Measurements from ENCODE around the gene CACNB4.
"Not testable (repeated sequence)": the region's sequence is repeated elsewhere in the genome, so short reads cannot be mapped to it uniquely, and the experiment has no call there.

Gene CACNB4

GRCh38 chr2:151904807-151905206, 194.0 kb downstream of the CACNB4 start:
- no peak for DNase-seq (ENCODE audit: low read depth)

GRCh38 chr2:151904021-151904420, 194.8 kb downstream of the CACNB4 start:
- no peak for DNase-seq (ENCODE audit: low read depth)

- DNase-seq (ENCODE audit: low read depth) = no peak
Observed at GRCh38 chr2:151902829-151903228, 196.0 kb downstream of the CACNB4 start.

DNA sequence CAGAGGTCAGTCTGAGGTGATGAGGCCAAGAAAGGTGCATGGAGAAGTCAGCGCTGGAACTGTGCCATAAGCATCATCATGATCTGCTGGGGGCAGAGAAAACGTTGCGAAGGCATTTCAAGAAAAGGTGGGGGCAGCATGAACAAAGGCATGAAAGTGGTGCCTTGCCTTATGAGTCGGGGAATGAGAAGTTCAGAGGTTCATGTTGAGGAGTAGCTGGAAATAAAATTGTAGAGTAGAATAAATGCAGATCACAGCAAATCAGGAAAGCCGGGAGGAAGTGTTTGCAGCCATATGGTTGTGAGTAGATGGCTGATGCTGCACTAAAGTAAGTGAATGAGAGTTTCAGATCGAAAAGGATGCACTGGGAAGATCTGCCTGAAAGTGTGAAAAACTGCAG, 198.5 kb downstream of the CACNB4 start:
- no peak for DNase-seq (ENCODE audit: low read depth)

- DNase-seq (ENCODE audit: low read depth) = no peak
Observed at GRCh38 chr2:151899156-151899555, 199.7 kb downstream of the CACNB4 start.

GRCh38 chr2:151891566-151892194, 207.2 kb downstream of the CACNB4 start:
- DNase-seq (ENCODE audit: low read depth) = no peak

GRCh38 chr2:151887164-151887563, 211.7 kb downstream of the CACNB4 start:
- DNase-seq (ENCODE audit: low read depth) = no peak

DNA sequence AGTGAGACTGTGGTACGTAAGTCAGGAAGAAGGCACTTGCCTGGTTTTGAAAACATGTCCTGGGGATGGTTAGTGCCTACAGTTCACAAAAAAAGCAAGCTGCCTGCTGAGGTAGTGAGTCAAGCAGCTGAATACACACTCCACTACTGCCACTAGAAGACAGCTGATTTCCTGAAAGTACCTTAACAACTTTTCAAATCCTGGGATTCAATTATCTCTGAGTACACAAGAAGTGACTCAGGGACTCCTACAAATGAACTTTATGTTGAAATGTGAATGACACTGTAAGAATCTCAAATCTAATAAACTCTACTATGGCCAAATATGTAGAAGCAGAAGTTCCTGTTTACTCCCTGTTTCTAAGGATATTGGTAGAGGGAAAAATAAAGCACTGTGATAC, 212.6 kb downstream of the CACNB4 start:
- no peak for DNase-seq (ENCODE audit: low read depth)

- DNase-seq (ENCODE audit: low read depth) = no peak
Observed at GRCh38 chr2:151882786-151883445, 215.9 kb downstream of the CACNB4 start.

DNA sequence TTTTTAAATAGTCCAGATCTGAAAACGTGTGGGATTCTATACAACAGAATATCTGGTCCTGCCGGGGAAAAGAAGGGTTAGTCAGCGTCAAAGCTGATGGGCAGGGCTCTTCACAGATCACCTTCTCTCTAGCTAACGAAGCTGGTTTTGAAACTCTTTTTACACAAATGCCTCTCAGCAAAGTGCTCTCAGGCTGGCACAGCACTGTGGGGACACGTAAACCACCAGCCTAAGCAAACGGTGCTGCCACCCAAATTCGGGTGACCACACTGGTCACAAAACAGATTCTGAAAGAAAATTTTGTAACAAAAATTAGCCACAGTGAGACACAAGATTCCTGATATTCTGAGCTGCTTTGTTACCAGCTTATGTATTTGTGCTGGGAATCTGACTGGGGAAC, 217.5 kb downstream of the CACNB4 start:
- no peak for DNase-seq (ENCODE audit: low read depth)

DNA sequence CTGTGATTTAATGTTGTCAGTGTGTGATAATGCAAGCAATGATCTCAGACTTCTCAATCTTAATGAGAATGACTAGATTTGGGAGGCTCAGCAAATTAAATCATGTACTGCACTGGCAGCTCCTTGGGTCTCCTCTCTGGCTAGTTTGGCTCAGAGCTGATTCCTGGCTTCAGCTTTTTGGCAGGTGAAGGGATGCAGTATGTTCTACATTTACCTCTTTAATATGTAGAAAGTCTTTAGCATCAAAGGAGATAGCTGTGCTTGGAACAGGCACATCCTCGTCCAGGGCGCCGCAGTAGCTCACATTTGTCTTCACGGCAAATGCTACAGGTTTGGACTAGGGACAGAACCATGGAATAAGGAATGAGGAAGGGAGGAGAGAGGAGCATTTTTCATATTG, 218.3 kb downstream of the CACNB4 start:
- DNase-seq (ENCODE audit: low read depth) = no peak

DNA sequence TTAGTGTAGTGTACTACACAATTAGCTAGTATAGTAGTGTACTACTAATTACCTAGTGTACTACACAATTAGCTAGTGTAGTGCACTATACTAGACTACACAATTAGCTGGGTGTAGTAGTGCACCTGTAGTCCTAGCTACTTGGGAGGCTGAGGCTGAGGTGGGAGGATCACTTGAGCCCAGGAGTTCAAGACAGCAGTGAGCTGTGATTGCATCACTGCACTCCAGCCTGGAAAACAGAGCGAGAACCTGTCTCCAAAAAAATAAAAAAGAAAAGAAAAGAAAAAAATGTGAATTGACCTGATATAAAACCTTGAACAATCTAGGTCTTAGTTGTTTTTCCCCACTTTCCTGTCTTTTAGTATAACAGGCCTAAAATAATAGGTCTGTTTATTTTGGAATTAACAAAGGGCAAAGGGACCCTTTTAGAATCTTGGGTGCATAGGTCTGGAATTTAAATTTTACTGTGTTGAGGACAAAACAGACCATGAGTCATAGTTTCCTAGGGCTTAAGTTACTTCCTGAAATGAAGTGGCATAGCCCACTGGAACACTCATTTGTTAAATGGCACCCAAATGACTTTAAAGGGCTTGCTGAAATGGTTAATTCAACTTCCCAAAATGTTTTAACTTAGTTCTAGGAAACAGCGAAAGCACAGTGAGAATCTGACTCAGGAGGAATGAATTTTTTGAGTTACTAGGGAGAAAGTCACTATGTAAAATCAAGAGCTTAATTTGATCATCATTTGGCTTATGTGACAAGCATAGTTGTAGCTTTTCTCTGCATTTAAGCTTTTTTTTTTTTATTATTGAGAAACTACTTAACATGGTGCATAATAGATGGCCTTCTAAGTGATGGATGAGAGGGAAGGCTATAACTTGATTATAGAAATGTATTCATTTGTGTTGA, 219.9 kb downstream of the CACNB4 start:
- no peak for DNase-seq (ENCODE audit: low read depth)

DNA sequence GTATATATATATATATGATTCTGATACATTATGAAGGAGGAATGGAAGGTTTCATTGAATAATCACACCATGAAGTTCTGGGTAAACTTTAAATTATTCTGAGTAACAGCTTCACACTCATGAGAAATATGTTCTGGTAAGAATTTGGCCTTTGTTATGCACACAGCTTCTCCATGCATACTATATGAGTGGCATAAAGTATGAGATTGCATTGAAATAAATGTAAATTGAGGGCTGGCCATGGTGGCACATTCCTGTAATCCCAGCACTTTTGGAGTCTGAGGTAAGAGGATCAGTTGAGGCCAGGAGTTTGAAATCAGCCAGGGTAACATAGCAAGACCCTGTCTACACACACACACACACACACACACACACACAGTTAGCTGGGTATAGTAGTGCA, 220.6 kb downstream of the CACNB4 start:
- no peak for DNase-seq (ENCODE audit: low read depth)

GRCh38 chr2:151875631-151876030, 223.2 kb downstream of the CACNB4 start:
- DNase-seq (ENCODE audit: low read depth) = not testable (repeated sequence)

- no peak for DNase-seq (ENCODE audit: low read depth)
Observed at GRCh38 chr2:151872463-151872862, 226.4 kb downstream of the CACNB4 start.

GRCh38 chr2:151869291-151869690, 229.6 kb downstream of the CACNB4 start:
- DNase-seq (ENCODE audit: low read depth) = no peak

DNA sequence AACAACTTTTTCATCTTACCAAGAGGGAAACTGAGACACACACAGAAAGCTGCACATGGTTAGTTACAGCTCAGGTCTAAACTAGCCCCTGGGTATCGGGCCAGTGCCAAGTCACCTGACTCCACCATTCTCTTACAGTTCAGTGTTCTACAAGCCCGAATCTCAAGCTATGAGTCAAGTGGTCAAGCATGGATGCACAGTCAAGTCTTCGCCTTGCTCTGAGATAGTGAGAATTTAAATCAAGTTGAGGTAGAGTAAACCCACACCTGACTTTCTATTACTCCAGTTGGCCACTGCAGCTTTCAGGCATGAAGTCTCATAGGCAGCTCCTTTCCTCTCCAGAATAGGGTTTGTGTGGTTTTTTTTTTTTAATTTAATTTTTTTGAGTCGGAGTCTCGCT, 236.1 kb downstream of the CACNB4 start:
- no peak for DNase-seq (ENCODE audit: low read depth)

DNA sequence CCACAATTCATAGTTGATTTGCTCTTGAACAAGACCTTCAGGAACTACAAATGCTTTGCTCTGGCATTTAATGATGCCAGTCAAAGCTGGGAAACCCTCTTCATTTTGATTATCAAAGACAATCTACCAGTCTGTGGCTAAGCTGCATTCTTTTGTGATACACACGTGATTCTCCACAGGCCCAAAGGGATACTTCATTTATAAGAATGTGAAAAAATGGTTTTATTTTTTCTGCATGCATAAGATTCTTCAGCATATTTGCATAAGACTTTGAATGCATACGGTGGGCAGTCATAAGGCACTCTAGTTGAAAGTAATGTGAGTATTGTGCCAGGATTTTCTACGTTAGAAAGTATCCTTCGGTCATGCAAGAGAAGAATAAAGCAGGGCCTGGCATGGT, 237.7 kb downstream of the CACNB4 start:
- DNase-seq (ENCODE audit: low read depth) = no peak

DNA sequence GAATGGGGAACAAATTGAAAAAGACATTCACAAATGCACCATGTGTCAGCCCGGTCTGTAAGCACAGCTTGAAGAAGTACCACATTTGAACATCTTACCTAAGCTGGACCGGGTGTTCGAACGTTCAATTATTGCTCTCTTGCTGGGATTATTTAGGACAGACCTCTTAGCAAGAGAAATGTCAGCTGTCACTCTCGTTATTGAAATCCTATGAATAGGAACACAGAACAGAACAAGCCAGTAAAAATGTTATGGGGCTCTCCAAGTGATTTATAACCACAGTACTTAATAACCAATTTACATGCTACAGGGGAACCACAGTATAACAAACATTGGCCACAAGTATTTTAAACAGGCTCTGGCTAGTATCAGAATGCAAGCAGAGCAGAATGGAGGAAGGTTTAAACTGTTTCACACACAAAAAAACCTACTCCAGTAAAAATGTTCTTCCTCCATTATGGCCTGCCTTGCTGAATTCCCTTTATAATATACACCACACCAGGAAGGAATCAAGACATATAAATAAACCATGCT, 238.2 kb downstream of the CACNB4 start:
- DNase-seq (ENCODE audit: low read depth) = no peak

- DNase-seq (ENCODE audit: low read depth) = no peak
Observed at GRCh38 chr2:151860210-151860609, 238.6 kb downstream of the CACNB4 start.

- no peak for DNase-seq (ENCODE audit: low read depth)
Observed at GRCh38 chr2:151857650-151858049, 241.2 kb downstream of the CACNB4 start.

DNA sequence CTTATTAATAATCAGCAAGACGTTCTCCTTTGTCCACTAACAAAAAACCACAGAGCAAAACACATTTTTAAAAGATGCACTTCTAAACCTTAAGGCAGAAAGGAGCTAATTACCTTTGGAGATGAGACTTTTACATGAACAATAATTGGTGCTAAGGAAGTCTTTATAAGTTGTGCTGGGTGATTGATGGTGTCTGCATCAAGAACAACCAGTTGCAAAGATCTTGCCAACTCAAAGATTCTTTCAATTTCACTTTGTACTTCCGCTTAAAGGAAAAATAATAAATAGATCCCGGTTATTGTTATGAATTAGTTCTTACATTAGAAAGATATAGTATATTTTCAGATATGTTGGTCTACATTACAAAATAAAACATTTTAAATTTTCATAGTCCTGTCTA, 243.7 kb downstream of the CACNB4 start:
- DNase-seq (ENCODE audit: low read depth) = no peak

Data from activated T-helper 9 cell treated with anti-CD3 and anti-CD28 coated beads, Interleukin-2, amount 50 U/mL, for 16 hours (primary cell).